IMR-90 (cell line): ENCODE data around the gene HHIPL1.

Source experiments
- BHLHE40 ChIP-seq: fragments of 150-350 bp; IDR thresholded peaks from 2 replicates; pipeline ENCODE4 v1.6.1; 2016; ENCODE audit warnings: mild to moderate bottlenecking, low read depth, low read length
- CEBPB ChIP-seq: IDR thresholded peaks from 2 replicates; pipeline ENCODE4 v1.6.1; 2012; ENCODE audit warnings: low read depth, low read length, improper control_type of control experiment
- MAZ ChIP-seq: IDR thresholded peaks from 2 replicates; pipeline ENCODE4 v1.6.1; 2012; ENCODE audit warnings: low read depth, mild to moderate bottlenecking, low read length, improper control_type of control experiment, moderate library complexity, borderline replicate concordance
- NFE2L2 ChIP-seq: fragments of 150-350 bp; IDR thresholded peaks from 2 replicates; pipeline ENCODE4 v1.6.1; 2016; ENCODE audit warnings: low read depth, mild to moderate bottlenecking, low read length
- POLR2A ChIP-seq: IDR thresholded peaks from 2 replicates; pipeline ENCODE4 v1.6.1; 2012; ENCODE audit warnings: mild to moderate bottlenecking, low read depth, low read length
- RFX5 ChIP-seq: IDR thresholded peaks from 2 replicates; pipeline ENCODE4 v1.8.0; 2012; ENCODE audit warnings: low read depth, mild to moderate bottlenecking, low read length, moderate library complexity
- SMC3 ChIP-seq: fragments of 150-350 bp; IDR thresholded peaks from 2 replicates; pipeline ENCODE4 v1.6.1; 2016; ENCODE audit warnings: low read depth, mild to moderate bottlenecking, antibody characterized with exemption, low read length, moderate library complexity
- TF ChIP-seq, protein P1 (sequence below): conservative IDR thresholded peaks from 2 replicates; pipeline ENCODE4 v1.5.1; 2012; ENCODE audit warnings: mild to moderate bottlenecking, low read depth, low read length, improper control_type of control experiment
- TF ChIP-seq, protein P2 (sequence below): fragments of 150-350 bp; IDR thresholded peaks from 2 replicates; pipeline ENCODE4 v1.6.1; 2016; ENCODE audit warnings: low read depth, mild to moderate bottlenecking, low read length, moderate library complexity, borderline replicate concordance

DNA sequence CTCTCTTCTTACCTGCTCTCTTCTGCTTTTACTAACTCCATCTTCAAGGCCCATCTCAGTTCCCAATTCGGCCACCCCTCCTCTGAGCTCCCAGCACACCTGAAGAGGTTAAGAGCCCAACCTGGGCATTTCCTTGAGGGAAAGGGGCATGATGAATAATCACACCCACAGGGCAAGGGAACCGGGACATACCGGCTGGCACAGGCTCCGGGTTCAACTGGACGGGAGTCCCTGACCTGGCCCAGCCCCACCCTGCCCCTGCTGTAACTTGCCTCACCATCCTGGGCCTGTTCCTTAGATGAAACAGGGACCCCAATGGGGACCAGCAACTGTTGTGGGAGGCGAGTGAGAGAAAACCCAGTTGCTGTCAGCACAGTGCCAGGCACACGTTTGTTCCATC is 49.4 kb upstream of the HHIPL1 start:
- TF ChIP-seq SMC3: no peak
- TF ChIP-seq, protein P1, sequence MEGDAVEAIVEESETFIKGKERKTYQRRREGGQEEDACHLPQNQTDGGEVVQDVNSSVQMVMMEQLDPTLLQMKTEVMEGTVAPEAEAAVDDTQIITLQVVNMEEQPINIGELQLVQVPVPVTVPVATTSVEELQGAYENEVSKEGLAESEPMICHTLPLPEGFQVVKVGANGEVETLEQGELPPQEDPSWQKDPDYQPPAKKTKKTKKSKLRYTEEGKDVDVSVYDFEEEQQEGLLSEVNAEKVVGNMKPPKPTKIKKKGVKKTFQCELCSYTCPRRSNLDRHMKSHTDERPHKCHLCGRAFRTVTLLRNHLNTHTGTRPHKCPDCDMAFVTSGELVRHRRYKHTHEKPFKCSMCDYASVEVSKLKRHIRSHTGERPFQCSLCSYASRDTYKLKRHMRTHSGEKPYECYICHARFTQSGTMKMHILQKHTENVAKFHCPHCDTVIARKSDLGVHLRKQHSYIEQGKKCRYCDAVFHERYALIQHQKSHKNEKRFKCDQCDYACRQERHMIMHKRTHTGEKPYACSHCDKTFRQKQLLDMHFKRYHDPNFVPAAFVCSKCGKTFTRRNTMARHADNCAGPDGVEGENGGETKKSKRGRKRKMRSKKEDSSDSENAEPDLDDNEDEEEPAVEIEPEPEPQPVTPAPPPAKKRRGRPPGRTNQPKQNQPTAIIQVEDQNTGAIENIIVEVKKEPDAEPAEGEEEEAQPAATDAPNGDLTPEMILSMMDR: no peak
- no peak for TF ChIP-seq POLR2A
- no peak for TF ChIP-seq RFX5
- TF ChIP-seq, protein P2, sequence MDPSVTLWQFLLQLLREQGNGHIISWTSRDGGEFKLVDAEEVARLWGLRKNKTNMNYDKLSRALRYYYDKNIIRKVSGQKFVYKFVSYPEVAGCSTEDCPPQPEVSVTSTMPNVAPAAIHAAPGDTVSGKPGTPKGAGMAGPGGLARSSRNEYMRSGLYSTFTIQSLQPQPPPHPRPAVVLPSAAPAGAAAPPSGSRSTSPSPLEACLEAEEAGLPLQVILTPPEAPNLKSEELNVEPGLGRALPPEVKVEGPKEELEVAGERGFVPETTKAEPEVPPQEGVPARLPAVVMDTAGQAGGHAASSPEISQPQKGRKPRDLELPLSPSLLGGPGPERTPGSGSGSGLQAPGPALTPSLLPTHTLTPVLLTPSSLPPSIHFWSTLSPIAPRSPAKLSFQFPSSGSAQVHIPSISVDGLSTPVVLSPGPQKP: no peak
- no peak for TF ChIP-seq NFE2L2
- TF ChIP-seq MAZ: no peak
- TF ChIP-seq CEBPB: no peak
- no peak for TF ChIP-seq BHLHE40
